Stimulated activated CD4-positive, alpha-beta T cell treated with anti-CD3 and anti-CD28 coated beads, Interleukin-15, amount 100 ng/mL, for 48 hours (primary cell): ENCODE measurements around the gene MESD.
A peak's percentile ranks its signal among the peaks of the same experiment; 100 is the strongest.
"Not testable (repeated sequence)": the region's sequence is repeated elsewhere in the genome, so short reads cannot be mapped to it uniquely, and the experiment has no call there.

Experiments used
- DNase-seq, 2 donors: peaks; one replicate each; pipeline ENCODE4 v3.0.0-alpha.2; 2020; ENCODE audit warnings: low read depth in 2 of 2

The MESD gene

GRCh38 chr15:80965454-80965853, 24.2 kb downstream of the MESD start:
- not testable (repeated sequence) for DNase-seq

GRCh38 chr15:80958818-80959495, 30.7 kb downstream of the MESD start:
- no peak for DNase-seq

- DNase-seq, result no peak
Measured at GRCh38 chr15:80957976-80958375, 31.6 kb downstream of the MESD start.

GRCh38 chr15:80957556-80957955, 32.1 kb downstream of the MESD start:
- DNase-seq, result no peak

GRCh38 chr15:80955571-80956452, 33.8 kb downstream of the MESD start:
- DNase-seq, result peak; percentile 60 to 63

GRCh38 chr15:80953953-80954778, 35.5 kb downstream of the MESD start:
- DNase-seq, result no peak

GRCh38 chr15:80953001-80953952, 36.3 kb downstream of the MESD start:
- DNase-seq, result no peak

GRCh38 chr15:80951941-80952340, 37.7 kb downstream of the MESD start:
- no peak for DNase-seq

- no peak for DNase-seq
Measured at GRCh38 chr15:80950291-80951078, 39.1 kb downstream of the MESD start.

- no peak for DNase-seq
Measured at GRCh38 chr15:80949756-80950155, 39.9 kb downstream of the MESD start.

GRCh38 chr15:80948651-80949292, 40.8 kb downstream of the MESD start:
- no peak for DNase-seq

GRCh38 chr15:80946576-80946975, 43.0 kb downstream of the MESD start:
- no peak for DNase-seq

GRCh38 chr15:80945605-80946004, 44.0 kb downstream of the MESD start:
- DNase-seq, result no peak

GRCh38 chr15:80944818-80945217, 44.8 kb downstream of the MESD start:
- no peak for DNase-seq

GRCh38 chr15:80942746-80943565, 46.7 kb downstream of the MESD start:
- DNase-seq, result no peak

- DNase-seq, result no peak
Measured at GRCh38 chr15:80942266-80942665, 47.4 kb downstream of the MESD start.

- no peak for DNase-seq
Measured at GRCh38 chr15:80940851-80941250, 48.8 kb downstream of the MESD start.

GRCh38 chr15:80940331-80940730, 49.3 kb downstream of the MESD start:
- DNase-seq, result no peak

GRCh38 chr15:80939216-80939615, 50.4 kb downstream of the MESD start:
- DNase-seq, result no peak
